Activated naive CD4-positive, alpha-beta T cell treated with Interleukin-2 at 50 U/mL for 16 hours (primary cell): ENCODE data around the gene RILPL1.
"Not testable (repeated sequence)": the region's sequence is repeated elsewhere in the genome, so short reads cannot be mapped to it uniquely, and the experiment has no call there.

ENCODE experiments used
- DNase-seq: peaks from one replicate; pipeline ENCODE4 v3.0.0-alpha.2; 2020

RILPL1 gene

DNA sequence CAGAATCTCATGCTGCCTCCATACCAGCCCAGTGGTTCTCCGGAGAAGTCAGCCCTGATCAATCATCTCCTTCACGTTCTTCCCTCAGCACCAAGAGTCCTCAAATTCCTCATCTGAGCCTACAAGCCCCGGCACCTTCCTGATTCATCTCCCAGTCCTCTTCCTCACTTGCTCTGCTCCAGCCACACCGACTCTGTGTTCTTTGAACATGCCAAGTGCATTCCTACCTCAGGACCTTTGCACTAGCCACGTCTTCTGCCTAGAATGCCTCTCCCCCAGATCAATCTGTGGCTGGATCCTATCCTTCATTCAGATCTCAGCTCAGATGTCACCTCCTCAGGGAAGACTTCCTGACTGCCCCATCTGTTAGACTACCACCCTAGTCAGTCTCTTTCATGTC lies 4.7 kb downstream of the RILPL1 start:
- no peak for DNase-seq

DNA sequence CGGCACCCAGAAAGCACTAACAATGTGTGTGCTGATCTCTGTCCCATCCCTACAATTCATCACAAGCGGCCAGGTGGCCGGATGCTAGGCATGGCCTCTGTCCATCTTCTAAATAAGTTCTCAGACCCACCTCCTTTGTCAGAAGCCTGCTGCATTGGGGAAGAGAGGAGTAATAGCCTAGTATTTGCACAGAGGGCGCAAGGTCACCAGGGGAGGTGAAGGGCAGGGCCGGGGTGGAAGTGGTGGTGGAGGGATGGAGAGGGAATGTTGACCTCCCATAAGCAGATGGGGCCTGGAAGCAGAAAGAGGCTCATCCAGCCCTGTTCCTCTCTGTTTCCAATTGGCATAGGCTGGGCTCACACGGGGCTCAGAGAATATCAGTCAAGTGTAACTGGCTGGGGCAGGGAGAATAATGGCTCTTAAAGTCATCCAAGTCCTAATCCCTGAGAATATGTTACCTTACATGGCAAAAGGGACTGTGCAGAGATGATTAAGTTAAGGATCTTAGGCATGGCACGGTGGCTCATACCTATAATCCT lies 6.9 kb downstream of the RILPL1 start:
- no peak for DNase-seq

- DNase-seq = no peak
These were observed 9.1 kb downstream of the RILPL1 start for GRCh38 chr12:123524378-123524777.

GRCh38 chr12:123523518-123523917 lies 10.0 kb downstream of the RILPL1 start:
- no peak for DNase-seq

- DNase-seq = no peak
These were observed 11.4 kb downstream of the RILPL1 start for GRCh38 chr12:123522164-123522563.

- DNase-seq = no peak
These were observed 12.7 kb downstream of the RILPL1 start for GRCh38 chr12:123520567-123521474.

DNA sequence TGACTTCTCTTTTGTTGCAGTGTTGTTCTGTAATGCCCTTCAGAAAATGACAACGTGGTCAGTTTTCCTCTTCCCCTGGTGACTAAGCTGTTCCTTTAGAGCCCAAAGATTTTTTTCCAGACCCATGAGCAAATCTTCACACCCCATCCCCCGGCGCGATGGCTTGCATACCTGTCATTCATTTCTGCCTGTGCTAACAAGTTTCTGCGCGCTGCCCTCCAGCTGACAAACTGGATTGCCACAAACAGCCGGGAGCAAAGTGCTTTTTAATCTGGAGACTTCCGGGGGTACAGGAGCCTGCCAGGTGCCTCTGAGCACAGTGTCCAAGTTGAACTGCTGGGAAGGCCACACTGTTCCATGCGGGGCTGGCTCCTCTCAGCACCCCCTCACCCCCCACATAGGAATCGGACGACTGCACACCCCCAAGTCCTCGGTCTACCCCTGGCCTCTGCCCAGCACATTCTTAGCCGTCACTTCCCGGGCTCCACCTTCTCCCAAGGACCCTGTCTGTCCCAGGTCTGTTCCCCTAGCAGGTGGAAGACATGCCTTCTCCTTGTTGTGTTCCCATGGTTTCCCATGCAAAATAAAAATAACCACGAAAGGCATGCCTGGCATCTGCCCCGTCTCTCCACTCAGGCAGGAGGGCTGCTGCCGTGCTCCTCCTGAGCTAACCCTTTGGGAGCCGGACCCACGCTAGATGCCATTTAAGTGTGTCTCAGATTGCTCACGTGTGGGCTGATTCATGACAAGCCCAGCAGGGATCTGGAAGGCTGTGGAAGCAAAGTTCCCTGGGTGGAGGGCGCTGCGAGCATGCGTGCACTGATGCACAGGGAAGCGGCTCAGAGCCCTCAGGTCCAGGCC lies 14.1 kb downstream of the RILPL1 start:
- no peak for DNase-seq

GRCh38 chr12:123516216-123516780 lies 17.2 kb downstream of the RILPL1 start:
- DNase-seq = no peak

- DNase-seq = not testable (repeated sequence)
These were observed 18.8 kb downstream of the RILPL1 start for GRCh38 chr12:123514582-123515221.

- DNase-seq = no peak
These were observed 19.7 kb downstream of the RILPL1 start for GRCh38 chr12:123513805-123514204.

DNA sequence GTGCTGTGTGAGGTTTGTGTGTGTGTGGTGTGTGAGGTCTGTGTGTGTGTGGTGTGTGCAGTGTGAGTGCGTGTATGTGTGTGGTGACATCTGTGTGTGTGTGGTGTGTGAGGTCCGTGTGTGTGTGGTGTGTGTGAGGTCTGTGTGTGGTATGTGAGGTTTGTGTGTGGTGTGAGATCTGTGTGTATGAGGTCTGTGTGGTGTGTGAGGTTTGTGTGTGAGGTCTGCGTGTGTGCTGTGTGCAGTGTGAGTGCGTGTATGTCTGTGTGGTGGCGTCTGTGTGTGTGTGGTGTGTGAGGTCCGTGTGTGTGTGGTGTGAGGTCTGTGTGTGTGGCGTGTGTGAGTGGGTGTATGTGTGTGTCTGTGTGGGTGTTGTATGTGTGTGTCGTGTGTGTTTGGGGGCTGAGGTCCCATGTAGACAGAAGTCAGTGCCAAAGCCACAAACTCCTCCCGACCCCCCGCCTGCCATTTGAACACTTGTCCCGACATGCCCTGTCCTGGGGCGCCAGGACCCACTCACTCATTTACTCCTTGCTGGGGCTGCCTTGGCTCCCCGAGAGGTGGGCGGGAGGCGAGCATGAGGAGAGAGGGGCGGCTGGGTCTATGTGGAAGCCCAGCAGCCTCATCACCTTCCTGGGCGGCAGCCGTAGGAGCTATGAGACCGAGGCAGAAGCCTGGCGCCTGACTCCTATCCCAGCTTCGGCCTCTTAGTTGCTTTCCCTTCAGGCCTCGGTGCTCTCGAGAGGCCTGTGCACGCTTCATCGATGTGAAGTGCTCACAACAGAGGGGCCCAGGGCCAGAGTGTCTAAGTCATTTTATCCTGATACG lies 20.5 kb downstream of the RILPL1 start:
- no peak for DNase-seq

- DNase-seq = no peak
These were observed 26.7 kb downstream of the RILPL1 start for GRCh38 chr12:123506843-123507236.

GRCh38 chr12:123506059-123506842 lies 27.3 kb downstream of the RILPL1 start:
- no peak for DNase-seq

GRCh38 chr12:123502163-123502704 lies 31.3 kb downstream of the RILPL1 start:
- DNase-seq = no peak

DNA sequence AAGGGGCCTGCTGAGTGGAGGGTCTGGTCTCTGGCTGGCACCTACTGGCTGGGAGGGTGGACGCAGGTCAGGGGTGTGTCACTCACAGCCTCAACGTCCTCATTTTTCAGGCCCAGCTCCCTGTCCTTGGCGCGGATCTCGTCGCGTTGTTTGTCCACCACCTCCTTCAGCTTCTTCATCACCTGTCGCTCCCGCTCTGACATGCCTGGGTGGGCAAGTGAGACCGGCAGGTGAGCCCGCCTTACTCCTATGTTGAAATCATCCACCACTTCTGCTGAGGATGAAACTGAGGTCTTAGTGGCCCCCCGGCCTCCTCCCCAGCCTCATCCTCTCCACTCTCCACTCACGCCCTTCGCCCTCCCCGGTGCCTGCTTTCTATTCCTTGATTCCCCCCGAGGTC lies 34.2 kb downstream of the RILPL1 start:
- no peak for DNase-seq

DNA sequence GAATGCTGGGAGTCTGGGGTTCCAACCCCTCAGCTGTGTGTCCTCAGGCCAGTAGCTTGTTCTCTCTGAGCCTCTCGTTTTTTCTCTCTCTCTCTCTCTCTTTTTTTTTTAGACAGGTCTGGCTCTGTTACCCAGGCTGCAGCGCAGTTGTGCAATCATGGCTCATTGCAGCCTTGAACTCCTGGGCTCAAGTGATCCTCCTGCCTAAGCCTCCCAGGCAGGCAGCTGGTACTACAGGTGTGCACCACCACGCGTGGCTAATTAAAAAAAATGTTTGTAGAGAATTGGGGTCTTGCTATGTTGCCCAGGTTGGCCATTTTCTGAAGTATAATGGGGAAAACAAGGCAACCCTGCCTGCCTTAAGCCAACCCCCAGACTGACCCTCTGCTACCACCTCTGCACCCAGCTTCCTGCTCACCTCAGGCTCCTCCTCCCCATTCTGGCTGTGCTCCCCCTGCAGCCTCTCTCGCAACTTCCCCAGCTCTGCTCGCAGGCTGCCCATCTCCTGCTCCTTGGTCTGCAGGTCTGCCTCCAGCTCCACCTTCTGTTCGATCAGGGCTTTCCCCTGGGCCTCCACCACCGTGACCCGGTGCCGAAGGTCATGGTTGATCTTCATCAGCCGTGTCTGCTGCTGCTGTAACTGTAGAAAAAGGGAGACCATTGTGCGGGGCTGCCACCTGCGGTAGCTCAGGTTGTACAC lies 35.2 kb downstream of the RILPL1 start:
- DNase-seq = no peak

GRCh38 chr12:123497065-123497464 lies 36.5 kb downstream of the RILPL1 start:
- no peak for DNase-seq

- DNase-seq = no peak
These were observed 39.2 kb downstream of the RILPL1 start for GRCh38 chr12:123494124-123494851.

- DNase-seq = not testable (repeated sequence)
These were observed 41.0 kb downstream of the RILPL1 start for GRCh38 chr12:123492339-123493039.
